AG04450 (cell line): ENCODE data around the gene NEGR1. TPM values are rescaled to one million over a fixed set of nuclear protein-coding genes. Genes with fewer than 3 reads are reported as not detected.
"Not testable (repeated sequence)": the region's sequence is repeated elsewhere in the genome, so short reads cannot be mapped to it uniquely, and the experiment has no call there.

Experiments
- CTCF ChIA-PET: fragments of 300-600, 350-600 bp; formaldehyde crosslinking; extraction: SDS; loops from one replicate; lab custom pipeline; 2022; ENCODE audit warnings: antibody characterized with exemption, inconsistent platforms; lab: Charles Lee
- POLR2A ChIA-PET: fragments of 350-600 bp; formaldehyde crosslinking; extraction: SDS; loops from one replicate; lab custom pipeline; 2021; ENCODE audit warnings: antibody characterized with exemption, inconsistent platforms; lab: Yijun Ruan, JAX
- DNase-seq: peaks from one replicate; pipeline ENCODE4 v3.0.0-alpha.2; 2011; ENCODE audit warnings: low read depth, low spot score
- H3K27ac ChIP-seq: one replicate; pipeline ENCODE4 v1.5.1; 2012; ENCODE audit warnings: low read depth, low read length, control low read depth
- H3K27me3 ChIP-seq: one replicate; pipeline ENCODE4 v1.6.0; 2012; ENCODE audit warnings: low read length; ENCODE audit not compliant: control insufficient read depth, insufficient read depth
- H3K4me3 ChIP-seq: 2 replicates; pipeline ENCODE4 v1.5.1; 2011; ENCODE audit warnings: mild to moderate bottlenecking, low read depth, low read length, control low read depth
- H3K9me3 ChIP-seq: 2 replicates; pipeline ENCODE4 v1.5.1; 2012; ENCODE audit warnings: low read length; ENCODE audit not compliant: control insufficient read depth, insufficient read depth
- CTCF ChIP-seq: IDR thresholded peaks from 2 replicates; pipeline ENCODE4 v1.5.1; 2011; ENCODE audit warnings: low read depth, low read length, control low read depth, inconsistent platforms
- polyA plus RNA-seq: library from polyadenylated mRNA; depleted of rRNA; stranded (reverse); fragments of >200 nt; gene quantifications from 2 replicates; pipeline ENCODE4 v1.2.3, GENCODE V29; 2011

NEGR1 gene
- polyA plus RNA-seq, 1 experiment, result 11.3 TPM

- ChIA-PET POLR2A (no interaction called here), CTCF (no interaction called here)
- H3K4me3 ChIP-seq, result no peak overlapping the region
- H3K9me3 ChIP-seq, result no peaks in the 10 kb centered on the region
- no peak for DNase-seq
- H3K27ac ChIP-seq, result no peak overlapping the region
- no peak for TF ChIP-seq CTCF
- no peaks in the 10 kb centered on the region for H3K27me3 ChIP-seq
Measured at GRCh38 chr1:72241397-72241796, 40.9 kb downstream of the NEGR1 start.

- H3K27me3 ChIP-seq, H3K4me3 ChIP-seq, POLR2A ChIA-PET, DNase-seq, H3K27ac ChIP-seq, CTCF ChIA-PET, H3K9me3 ChIP-seq: not testable (repeated sequence)
Measured at GRCh38 chr1:72235931-72236330, 46.4 kb downstream of the NEGR1 start.

GRCh38 chr1:72235062-72235461 is 47.3 kb downstream of the NEGR1 start:
- H3K27ac ChIP-seq, result no peak overlapping the region
- H3K27me3 ChIP-seq, result no peaks in the 10 kb centered on the region
- TF ChIP-seq CTCF, result no peak
- DNase-seq, result no peak
- no peak overlapping the region for H3K4me3 ChIP-seq
- ChIA-PET CTCF (no interaction called here), POLR2A (no interaction called here)
- H3K9me3 ChIP-seq, result no peaks in the 10 kb centered on the region

GRCh38 chr1:72230746-72231145 is 51.6 kb downstream of the NEGR1 start:
- H3K4me3 ChIP-seq, result no peak overlapping the region
- ChIA-PET CTCF (interaction anchor here (1.0 to 1.1 kb wide), 2 partner anchors 25 to 43 kb away, joined by 3 read pairs; no protein-coding TSS in a partner anchor), POLR2A (no interaction called here)
- DNase-seq, result no peak
- H3K27ac ChIP-seq, result no peak overlapping the region
- no peaks in the 10 kb centered on the region for H3K9me3 ChIP-seq
- TF ChIP-seq CTCF, result no peak
- H3K27me3 ChIP-seq, result no peaks in the 10 kb centered on the region

DNA sequence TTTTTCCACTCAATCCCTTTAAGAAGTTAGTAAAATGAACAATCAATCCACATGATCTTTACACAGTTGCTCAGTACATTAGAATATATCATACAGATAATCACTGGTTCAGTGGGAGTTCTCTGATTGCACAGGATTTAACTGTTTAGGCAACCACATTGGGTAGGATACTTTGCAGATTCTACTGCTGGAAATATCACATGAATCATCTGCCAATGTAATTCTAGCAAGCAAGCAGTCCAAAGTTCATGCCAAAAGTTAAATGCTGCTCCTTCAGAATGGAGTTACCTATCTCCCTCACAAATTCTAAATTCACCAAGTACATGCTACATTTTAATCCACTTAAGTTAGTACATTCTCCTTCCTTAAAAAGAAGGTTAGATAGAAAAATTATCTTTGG is 52.4 kb downstream of the NEGR1 start:
- H3K4me3 ChIP-seq, result no peak overlapping the region
- H3K27ac ChIP-seq, result no peak overlapping the region
- ChIA-PET CTCF (interaction anchor here (1.1 kb wide), 1 partner anchor 43 kb away, joined by 3 read pairs; no protein-coding TSS in a partner anchor), POLR2A (no interaction called here)
- no peak for DNase-seq
- H3K27me3 ChIP-seq, result no peaks in the 10 kb centered on the region
- no peak for TF ChIP-seq CTCF
- H3K9me3 ChIP-seq, result no peaks in the 10 kb centered on the region
